WERI-Rb-1 (cell line): ENCODE data around the gene ZMYND8.
"Not testable (repeated sequence)": the region's sequence is repeated elsewhere in the genome, so short reads cannot be mapped to it uniquely, and the experiment has no call there.

Experiments used
- DNase-seq: peaks from one replicate; pipeline ENCODE4 v3.0.0-alpha.2; 2020
- H3K27ac ChIP-seq: fragments of 250-450 bp; sonication (Bioruptor Pico); 2 replicates; pipeline ENCODE4 v1.5.1; 2020; ENCODE audit warnings: mild to moderate bottlenecking, moderate library complexity
- H3K27me3 ChIP-seq: fragments of 250-450 bp; sonication (Bioruptor Pico); 2 replicates; pipeline ENCODE4 v1.5.1; 2021; ENCODE audit warnings: mild to moderate bottlenecking, low read depth, moderate library complexity; ENCODE audit not compliant: insufficient read depth, severe bottlenecking
- H3K36me3 ChIP-seq: fragments of 250-450 bp; sonication (Bioruptor Pico); 2 replicates; pipeline ENCODE4 v1.5.1; 2020; ENCODE audit warnings: mild to moderate bottlenecking, moderate library complexity
- H3K4me3 ChIP-seq: 2 replicates; pipeline ENCODE4 v1.5.1; 2011; ENCODE audit warnings: low read depth, mild to moderate bottlenecking, control low read depth, low read length
- H3K9me3 ChIP-seq: fragments of 250-450 bp; sonication (Bioruptor Pico); 2 replicates; pipeline ENCODE4 v1.5.1; 2021; ENCODE audit warnings: mild to moderate bottlenecking, moderate library complexity; ENCODE audit not compliant: severe bottlenecking
- TF ChIP-seq, protein P1 (sequence below): IDR thresholded peaks from 2 replicates; pipeline ENCODE4 v1.5.1; 2011; ENCODE audit warnings: low read depth, mild to moderate bottlenecking, control low read depth, inconsistent platforms, low read length

Gene ZMYND8

DNA sequence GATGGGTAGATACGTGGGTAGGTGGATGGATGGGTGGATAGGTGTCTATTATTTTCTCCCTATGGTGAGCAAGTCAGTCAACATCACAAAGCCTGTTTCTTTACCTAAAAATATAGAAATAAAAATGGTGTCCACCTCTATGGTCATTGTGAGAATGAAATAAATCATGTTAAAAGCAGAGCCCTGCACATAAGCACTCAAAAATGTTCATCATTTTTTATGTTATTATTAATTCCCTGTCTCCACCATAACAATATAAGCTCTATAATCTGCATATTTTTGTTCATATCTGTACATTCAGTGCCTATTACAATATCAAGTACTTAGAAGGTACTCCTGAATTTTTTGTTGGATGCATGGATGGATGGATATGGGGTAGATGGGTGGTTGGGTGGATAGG is 177.6 kb downstream of the ZMYND8 start:
- Histone ChIP-seq H3K9me3 (no peaks in the 10 kb centered on the region), H3K36me3 (peaks cover 75% of the 10 kb centered on the region), H3K4me3 (no peak overlapping the region), H3K27me3 (no peaks in the 10 kb centered on the region), H3K27ac (no peak overlapping the region)
- no peak for DNase-seq
- TF ChIP-seq, protein P1, sequence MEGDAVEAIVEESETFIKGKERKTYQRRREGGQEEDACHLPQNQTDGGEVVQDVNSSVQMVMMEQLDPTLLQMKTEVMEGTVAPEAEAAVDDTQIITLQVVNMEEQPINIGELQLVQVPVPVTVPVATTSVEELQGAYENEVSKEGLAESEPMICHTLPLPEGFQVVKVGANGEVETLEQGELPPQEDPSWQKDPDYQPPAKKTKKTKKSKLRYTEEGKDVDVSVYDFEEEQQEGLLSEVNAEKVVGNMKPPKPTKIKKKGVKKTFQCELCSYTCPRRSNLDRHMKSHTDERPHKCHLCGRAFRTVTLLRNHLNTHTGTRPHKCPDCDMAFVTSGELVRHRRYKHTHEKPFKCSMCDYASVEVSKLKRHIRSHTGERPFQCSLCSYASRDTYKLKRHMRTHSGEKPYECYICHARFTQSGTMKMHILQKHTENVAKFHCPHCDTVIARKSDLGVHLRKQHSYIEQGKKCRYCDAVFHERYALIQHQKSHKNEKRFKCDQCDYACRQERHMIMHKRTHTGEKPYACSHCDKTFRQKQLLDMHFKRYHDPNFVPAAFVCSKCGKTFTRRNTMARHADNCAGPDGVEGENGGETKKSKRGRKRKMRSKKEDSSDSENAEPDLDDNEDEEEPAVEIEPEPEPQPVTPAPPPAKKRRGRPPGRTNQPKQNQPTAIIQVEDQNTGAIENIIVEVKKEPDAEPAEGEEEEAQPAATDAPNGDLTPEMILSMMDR = no peak

DNA sequence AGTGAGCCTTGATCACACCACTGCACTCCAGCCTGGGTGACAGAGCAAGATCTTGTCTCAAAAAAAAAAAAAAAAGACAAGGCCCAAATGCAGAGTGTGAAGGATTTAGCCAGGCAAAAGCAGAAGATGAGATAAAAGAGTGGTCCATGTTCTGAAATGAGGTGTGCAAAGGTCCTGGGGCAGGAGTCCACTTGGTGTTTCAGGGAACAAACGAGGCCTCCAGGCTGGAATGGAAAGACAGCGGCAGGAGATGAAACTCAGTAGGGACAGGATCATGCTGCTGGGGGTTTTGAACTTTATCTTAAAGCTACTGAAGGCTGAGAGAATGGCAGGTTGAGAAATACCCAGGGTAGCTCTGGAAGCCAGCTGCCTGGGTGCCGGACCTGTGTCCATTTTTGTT is 178.2 kb downstream of the ZMYND8 start:
- no peak for DNase-seq
- H3K9me3 ChIP-seq = no peaks in the 10 kb centered on the region
- TF ChIP-seq, protein P1 = no peak
- H3K36me3 ChIP-seq = peaks cover 74% of the 10 kb centered on the region
- H3K27me3 ChIP-seq = no peaks in the 10 kb centered on the region
- no peak overlapping the region for H3K4me3 ChIP-seq
- no peak overlapping the region for H3K27ac ChIP-seq

DNA sequence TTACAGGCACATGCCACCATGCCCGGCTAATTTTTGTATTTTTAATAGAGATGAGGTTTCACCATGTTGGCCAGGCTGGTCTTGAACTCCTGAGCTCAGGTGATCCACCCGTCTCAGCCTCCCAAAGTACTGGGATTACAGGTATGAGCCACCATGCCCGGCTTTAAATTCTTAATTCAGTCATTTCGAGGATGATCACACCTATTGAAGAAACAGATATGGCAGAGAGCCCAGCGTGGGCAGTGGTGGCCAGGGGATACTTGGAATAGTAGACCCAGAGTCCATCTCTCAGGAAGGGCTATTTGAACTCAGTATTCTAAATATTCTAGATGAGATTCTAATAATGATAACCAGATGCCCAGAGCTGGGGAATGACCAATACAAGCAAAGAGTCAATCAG is 180.3 kb downstream of the ZMYND8 start:
- H3K9me3 ChIP-seq, H3K27me3 ChIP-seq, DNase-seq, H3K4me3 ChIP-seq, H3K27ac ChIP-seq: not testable (repeated sequence)
- H3K36me3 ChIP-seq = peaks cover 77% of the 10 kb centered on the region

DNA sequence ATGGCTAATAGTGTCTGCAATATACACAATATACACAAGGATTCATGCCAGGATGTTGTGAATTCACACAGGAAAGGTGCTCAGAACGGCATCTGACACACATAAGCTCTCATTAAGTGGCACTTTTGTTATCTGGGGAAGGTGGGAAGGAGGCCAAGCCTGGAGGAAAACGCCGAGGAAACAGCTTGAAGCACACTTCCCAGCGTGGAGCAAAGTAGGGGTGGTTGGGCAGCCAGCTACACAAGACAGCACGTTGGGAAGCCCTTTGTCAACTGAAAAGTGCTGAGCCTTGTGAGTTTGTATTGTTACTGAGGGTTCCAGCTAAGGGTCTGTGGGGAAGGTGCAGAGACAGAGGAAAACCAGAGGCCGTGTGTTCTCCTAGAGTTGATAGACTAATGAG is 181.0 kb downstream of the ZMYND8 start:
- Histone ChIP-seq H3K36me3 (peaks cover 69% of the 10 kb centered on the region), H3K27ac (no peak overlapping the region), H3K9me3 (no peaks in the 10 kb centered on the region), H3K27me3 (no peaks in the 10 kb centered on the region), H3K4me3 (no peak overlapping the region)
- TF ChIP-seq, protein P1 = no peak
- no peak for DNase-seq

DNA sequence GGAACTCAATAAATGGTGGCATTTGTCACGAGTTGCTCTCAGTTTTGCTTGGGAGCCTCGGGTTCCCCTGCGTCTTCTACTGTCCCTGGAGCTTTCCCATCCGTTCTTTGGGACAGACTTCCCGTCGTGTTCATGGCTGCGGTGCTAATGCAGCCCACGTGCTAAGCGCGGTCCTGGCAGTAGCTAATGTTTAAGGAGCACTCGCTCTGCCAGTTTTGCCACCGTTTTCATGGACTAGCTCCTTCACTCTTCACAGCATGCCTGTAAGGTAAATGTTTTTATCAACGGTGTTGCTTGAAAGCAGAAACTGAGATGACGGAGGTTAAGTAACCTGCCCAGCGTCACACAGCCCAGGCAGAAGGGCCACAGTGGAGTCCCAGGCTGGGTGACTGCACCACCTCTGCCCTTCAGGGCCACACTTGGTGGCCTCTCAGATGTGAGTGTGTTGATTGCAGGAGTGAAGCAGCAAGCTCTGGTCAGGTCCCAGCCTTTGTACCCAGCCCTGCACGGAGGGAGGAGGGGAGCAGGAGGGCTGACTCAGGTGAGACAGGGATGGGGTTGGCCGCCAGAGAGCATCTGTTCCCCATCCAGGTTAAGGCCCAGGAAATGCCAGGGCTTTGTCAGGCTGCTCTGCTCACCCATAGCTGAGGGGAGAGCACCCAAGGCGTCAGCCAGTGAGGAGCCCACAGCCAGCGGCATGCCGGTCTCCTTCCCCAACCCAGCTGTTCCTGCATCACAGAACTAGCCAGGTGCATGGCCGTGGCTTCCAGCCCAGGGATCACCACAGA is 181.8 kb downstream of the ZMYND8 start:
- DNase-seq = no peak
- Histone ChIP-seq H3K36me3 (peaks cover 68% of the 10 kb centered on the region), H3K27ac (no peak overlapping the region), H3K9me3 (no peaks in the 10 kb centered on the region), H3K4me3 (no peak overlapping the region), H3K27me3 (no peaks in the 10 kb centered on the region)
- TF ChIP-seq, protein P1 = no peak

DNA sequence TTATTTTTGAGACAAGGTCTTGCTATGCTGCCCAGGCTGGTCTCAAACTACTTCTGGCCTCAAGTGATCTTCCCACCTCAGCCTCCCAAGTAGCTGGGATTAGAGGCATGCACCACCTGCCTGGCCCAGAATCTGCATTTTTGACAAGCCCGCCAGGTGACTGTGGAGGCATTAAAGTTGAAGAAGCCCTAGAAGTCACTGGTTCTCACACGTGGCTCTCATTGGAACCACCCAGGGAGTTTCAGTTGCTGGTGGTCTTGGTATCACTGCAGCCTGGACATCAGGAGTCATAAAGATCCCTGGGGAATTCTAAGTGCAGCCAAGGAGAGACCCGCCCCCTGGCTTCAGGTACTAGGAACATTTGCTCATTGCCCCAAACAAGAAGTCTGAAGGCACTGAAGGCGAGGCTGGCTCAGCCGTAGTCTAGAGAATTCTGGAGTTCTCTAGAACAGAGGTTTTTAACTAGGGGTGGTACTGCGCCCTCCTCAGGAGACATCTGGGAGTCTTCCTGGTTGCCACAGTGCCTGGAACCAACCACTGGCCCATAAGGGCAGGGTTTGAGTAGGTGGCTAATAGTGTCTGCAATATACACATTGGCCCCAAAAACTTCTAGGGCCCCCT is 182.8 kb downstream of the ZMYND8 start:
- no peak overlapping the region for H3K4me3 ChIP-seq
- H3K36me3 ChIP-seq = peaks cover 75% of the 10 kb centered on the region
- no peak for DNase-seq
- H3K27ac ChIP-seq = no peak overlapping the region
- TF ChIP-seq, protein P1 = no peak
- no peaks in the 10 kb centered on the region for H3K27me3 ChIP-seq
- no peaks in the 10 kb centered on the region for H3K9me3 ChIP-seq
